Muscle of arm (tissue), 12 donors: ENCODE results near the gene TMC3. TPM values are rescaled to one million over a fixed set of nuclear protein-coding genes. Genes with fewer than 3 reads are reported as not detected.
"Not testable (repeated sequence)": the region's sequence is repeated elsewhere in the genome, so short reads cannot be mapped to it uniquely, and the experiment has no call there.

Experiments
- DNase-seq: peaks from one replicate; pipeline ENCODE4 v3.0.0-alpha.2; 2013
- polyA plus RNA-seq, 12 donors: library from polyadenylated mRNA; unstranded; fragments of 120-200 nt; gene quantifications; one replicate each; pipeline ENCODE4 v1.2.1, GENCODE V29; 2013; ENCODE audit not compliant: insufficient read length in 12 of 12

TMC3 gene
- polyA plus RNA-seq, 12 donors, result 0.04 to 0.19 (median 0.10) TPM; not detected in 3

DNA sequence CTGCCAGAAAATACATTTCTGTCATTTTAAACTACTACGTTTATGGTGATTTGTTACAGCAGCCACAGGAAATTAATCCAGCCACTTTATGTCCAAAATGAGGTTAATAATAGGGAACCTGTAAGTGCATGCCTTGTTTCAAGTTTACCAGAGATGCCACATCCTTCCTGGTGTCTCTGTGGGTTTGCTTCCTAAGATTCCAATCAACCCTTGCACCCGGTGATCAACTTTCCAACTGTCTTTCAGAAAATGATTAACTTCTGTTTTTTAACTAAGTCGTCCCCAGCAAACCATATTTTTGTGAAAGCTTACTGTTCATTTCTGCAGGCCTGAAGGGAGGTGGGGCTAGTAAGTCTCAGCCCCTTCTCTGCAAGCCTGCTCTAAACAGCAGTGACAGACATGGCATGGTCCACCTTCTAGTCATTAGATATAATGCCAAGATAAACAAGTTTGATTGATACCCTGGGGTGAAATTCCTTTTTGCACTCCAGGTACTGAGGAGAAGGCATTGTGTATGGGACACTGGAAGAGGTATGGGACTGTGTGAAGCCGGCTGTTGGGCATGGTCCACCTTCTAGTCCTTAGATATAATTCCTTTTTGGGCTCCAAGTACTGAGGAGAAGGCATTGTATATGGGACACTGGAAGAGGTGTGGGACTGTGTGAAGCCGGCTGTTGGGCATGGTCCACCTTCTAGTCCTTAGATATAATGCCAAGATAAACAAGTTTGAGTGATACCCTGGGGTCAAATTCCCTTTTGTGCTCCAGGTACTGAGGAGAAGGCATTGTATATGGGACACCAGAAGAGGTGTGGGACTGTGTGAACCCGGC lies 11.1 kb upstream of the TMC3 start:
- DNase-seq, result no peak

DNA sequence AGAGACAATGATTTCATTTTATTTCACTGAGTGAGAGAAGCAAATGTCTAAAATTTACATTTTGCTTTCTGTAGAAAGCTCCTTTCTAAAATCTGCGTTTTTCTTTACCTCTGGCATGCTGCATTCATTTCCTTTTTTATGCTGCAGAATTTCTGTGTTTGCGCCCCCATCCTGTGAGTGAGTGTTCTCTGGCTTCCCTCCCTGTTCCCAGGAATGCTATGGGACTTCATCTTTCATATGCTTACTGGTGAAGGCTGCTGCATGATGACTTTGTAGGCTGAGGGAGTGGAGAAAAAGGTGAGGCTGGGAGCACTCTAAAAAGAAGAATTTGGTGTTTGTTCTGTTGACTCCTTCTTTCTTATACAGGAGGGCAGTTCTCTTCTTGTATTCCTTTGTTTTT lies 7.7 kb upstream of the TMC3 start:
- no peak for DNase-seq

DNA sequence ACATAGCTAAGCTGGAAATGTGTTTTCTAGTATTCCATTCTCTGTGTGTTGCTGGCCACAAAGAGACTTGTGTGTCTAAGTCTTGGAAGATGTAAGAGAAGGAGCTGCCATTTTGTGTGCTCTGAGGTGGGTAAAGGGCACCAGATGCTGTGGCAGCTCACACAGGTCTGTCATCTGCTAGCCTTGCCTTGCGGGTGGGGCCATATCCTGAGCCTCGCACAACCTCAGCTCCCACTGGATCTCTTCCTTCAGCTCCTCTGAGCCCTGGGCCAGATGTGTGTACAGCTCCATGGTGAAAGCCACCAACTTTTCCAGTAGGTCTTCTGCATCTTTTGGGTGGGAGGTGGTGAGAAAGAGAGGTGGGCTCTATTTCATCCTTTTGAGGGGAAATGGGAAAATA lies 6.7 kb upstream of the TMC3 start:
- DNase-seq, result no peak

DNA sequence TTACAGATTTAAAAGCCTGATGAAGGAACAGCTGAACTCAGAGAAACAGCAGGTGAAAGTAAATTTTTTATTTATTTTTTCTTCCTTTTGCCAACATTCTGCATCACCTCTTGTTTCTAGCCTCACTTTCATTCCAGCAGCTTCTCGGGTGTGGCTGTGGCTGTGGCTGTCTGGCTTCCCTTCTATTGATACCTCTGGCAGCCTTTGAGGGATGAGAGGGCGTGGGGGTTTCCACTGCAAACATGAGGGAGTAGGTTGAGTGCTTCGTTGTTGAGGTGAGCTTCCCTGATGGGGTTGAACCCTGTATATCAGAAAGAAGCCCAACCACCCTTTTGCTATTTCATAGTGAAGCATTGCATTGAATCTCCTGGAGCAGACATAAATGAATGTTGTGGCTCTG lies 6.2 kb upstream of the TMC3 start:
- DNase-seq, result no peak

DNA sequence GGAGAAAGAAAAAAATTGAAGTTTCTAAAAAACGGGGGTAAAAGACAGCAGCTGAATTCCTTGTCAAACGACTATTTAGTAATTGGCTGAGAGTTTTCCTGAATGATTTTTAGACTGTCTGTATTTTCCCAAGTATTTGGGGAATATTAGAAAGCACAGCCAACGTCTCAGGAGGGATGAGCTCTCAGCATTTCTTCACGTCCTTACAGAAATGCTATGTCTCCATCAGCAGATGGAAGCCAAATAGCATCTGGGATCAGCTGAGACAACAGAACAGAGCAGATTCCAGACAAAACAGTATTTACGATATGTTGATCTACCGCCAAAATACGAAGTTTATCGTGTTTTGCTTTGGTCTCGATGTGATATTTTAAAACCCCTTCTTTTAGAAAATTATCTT lies 5.3 kb upstream of the TMC3 start:
- peak; percentile 50 for DNase-seq

DNA sequence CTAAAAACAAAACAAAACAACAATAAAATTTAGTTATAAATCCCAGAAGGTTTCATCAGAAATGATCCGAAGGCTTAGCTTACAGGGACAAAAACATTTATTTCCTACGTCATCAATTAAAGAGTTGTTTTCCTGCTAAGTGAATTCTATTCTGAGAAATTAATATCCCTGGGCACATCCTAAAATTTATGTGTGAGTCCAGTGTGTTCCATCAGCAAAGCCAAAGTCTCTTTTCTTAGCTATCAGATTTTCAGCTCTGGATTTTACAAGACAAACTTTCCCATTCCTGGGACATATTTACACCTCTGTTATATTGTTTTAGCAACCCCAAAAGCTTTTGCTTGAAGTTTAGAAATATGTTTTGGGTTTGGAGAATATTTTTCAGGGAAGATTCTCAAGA lies 4.4 kb upstream of the TMC3 start:
- DNase-seq, result no peak

DNA sequence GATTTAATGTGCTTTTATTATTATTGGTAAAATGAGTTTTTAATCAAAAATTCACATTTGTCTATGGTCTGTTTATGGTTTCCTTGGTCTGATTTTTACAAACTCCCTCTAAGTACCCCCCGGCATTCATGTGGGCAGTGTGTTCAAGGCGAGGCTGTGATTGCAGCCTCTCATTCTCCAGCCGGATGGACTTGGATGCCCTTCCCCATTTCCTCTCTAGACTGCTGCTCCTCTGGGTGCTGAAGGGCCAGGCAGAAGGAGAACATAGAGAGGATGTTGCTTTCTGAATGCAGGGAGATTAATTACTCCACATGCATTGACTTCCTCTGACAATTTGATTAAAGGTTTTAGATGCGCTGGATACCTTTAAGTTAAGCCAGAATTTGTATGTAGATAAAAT lies 3.9 kb upstream of the TMC3 start:
- no peak for DNase-seq

DNA sequence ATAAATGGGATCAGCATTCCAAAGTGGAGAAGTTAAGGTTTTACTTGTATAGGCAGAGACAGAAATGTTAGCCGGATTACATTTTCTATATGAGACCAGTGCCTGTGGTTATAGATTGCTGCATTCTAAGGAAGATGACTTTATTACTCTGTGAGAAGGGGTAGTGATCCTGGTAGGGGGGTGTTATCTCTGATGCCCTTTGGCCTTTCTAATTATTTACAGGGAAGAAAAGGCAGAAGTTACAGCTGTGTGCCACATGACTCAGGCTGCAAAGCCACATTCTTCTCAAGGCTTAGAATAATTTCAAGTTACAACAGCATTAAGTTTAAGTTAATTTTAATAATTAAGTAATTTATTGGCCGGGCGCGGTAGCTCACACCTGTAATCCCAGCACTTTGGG lies 2.2 kb upstream of the TMC3 start:
- no peak for DNase-seq

DNA sequence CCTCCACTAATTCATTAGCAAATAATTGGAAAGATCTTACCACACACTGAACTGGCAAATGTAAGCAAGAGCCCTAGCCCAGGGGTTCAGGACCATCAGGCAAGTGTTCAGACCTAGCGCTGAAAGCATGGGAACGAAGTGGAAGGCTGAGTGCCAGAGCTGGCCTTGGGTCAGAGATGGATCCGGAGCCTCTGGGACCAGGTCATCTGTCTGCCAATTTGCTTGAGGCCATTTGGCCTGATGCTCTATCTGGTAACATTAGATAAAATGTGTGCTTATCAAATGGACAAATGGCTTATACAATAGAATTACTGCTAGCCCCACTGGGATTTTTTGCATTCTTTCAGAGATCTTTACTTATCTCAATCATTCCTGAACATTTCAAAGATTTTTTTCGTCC lies 1.4 kb upstream of the TMC3 start:
- no peak for DNase-seq

DNA sequence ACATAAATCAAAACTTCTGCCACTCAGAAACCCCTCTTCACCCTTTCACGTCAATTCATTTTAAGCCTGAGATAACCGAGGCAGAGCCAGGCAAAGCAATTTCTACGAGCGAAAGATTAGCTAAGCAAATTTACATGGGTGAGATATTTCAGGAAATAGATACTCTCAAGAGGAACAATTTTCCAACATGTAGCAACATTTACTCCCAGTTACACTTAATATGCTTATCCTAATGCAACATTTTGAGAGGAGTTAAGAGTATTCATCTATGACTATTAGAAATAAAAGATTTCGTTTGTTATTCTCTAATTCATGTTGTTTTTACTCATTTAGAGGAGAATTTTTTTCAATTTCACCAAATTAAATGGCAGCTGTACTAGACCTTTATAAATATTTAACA lies 837 bp downstream of the TMC3 start:
- DNase-seq, result no peak

DNA sequence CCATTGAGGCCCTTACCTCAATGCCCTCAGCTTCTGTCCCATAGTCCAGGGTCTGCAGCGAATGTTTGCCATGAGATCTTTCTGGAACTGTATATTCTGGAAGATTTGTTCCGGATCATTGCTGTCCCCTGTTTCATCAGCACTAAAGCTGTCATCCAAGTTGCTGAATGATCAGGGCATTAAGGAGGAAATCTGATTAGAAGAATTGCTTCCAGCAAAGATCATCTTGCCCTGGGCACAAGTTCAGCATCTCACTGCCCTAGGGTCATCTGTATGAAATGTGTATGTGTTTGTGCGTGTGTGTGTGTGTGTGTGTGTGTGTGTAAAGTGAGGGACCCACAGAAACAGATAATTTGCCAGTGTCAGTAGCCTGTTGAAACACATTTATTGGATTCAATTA lies 1.4 kb downstream of the TMC3 start:
- DNase-seq, result no peak

DNA sequence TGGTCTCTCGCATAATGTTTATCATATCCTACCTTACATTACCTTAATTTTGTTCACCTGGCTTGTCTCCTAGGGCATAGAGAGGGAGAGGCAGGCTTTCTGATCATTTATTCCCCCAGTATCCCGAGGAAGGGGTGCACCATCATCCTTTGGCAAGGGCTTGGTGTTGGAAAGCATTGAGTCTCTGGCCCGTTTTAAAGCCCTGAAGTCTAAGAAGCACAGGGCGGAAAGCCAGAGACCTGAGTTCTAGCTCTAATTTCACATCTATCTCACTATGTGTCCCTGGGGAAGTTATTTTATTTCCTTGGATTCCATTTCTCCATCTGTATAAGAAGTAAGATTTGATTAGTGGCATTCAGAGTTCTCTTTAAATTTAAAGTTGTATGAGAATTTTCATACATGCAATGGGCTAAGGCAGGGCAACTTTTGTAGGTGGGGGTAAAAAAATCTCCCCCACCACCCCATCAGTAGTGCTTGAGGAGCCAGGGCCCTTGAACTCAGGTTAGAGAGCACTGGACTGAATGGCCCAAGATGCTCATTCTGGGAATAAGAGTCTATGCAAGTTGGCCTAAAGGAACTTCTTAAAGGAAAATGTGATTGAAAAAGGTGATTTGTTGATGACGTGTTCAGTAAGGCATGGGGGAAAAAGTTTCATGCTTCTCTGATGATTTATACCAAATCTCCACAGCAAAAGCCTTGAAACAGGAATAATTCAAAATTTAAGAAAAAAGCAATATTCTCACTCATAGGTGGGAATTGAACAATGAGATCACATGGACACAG lies 10.1 kb downstream of the TMC3 start:
- DNase-seq, result peak; percentile 59

DNA sequence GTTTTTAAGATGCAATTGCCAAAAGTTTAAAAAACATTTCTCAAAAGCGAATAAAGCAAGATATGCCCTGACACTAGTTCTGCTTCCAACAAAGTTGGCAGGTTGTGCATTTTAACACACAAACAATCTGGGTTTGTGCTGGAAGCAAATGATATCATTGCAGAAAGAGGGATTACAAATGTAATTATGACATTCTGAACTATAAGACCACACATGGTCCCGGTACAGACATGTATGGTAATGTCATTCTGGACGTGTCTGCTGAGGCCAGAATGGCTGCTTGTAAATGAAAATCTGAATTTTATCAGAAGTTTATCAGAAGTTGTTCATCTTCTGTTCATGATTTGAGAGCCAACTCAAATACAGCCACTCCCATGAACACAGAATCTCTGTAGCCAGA lies 10.7 kb downstream of the TMC3 start:
- DNase-seq, result peak; percentile 40

DNA sequence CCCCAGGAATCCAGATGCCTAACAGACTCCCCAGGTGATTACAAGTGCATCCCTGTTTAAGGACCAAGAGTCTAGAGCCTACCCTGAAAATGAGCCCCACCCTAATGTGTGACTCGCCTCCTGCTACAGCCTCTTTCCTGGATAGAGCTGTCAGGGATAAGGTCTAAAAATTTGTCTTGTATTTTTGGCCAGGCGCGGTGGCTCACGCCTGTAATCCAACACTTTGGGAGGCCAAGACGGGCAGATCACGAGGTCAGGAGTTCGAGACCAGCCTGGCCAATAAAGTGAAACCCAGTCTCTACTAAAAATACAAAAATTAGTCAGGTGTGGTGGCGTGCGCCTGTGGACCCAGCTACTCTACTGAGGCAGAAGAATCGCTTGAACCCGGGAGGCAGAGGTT lies 11.2 kb downstream of the TMC3 start:
- DNase-seq, result no peak

DNA sequence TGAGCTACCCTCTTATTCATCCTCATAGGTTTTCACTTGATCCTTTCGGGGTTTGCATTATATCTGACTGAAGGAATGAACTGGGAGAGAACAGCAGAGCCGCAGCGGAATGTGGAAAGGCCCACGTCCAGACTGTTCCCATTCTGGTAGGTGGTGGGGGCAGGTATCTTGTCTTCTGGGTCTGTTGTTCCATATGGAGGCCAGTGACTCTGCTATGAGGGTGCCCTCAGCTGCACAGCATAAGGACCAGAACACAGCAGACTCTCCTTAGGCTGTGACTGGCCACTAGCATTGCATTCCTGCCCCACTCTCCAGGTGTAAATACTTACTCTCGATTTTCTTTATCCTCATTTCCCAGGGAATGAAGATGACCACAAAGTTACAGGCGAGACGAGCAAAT lies 12.1 kb downstream of the TMC3 start:
- DNase-seq, result no peak

DNA sequence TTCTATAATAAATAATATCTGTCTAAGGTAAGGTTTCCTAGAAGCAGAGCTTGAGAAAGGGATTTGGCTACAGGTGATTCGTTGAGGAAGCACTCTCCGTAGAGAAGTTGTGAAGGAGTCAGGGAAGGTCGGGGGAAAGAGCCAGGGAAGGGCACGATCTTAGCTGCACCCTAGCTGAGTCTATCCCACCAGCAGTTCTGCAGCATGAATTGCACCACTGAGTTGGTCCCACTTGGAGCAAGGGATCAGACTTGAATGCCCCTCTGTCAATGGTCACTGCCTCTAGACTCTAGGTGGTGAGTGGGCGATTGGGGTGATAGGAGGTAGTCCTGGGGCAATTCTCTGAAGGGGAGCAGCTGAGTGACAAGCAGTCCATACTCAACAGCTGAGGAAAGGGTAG lies 13.5 kb downstream of the TMC3 start:
- no peak for DNase-seq

DNA sequence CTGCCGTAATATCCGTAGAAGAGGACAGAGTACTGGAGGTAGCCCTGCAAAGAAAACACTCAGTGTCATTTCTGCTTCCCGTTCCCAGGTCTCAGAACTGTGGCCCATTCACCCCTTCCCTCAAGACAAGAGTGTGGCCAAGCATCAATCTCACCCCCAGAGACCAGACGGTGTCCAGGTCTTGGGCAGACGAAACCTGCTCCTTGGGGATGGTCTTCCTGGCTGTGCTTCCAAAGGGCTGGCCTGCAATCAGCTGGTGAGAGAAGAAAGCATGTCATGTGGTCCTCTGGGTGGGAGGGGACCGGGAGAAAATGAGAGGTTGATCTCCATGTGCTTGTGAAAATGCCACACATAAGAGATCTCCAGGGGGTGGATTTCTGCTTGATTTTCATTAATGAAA lies 15.8 kb downstream of the TMC3 start:
- no peak for DNase-seq

DNA sequence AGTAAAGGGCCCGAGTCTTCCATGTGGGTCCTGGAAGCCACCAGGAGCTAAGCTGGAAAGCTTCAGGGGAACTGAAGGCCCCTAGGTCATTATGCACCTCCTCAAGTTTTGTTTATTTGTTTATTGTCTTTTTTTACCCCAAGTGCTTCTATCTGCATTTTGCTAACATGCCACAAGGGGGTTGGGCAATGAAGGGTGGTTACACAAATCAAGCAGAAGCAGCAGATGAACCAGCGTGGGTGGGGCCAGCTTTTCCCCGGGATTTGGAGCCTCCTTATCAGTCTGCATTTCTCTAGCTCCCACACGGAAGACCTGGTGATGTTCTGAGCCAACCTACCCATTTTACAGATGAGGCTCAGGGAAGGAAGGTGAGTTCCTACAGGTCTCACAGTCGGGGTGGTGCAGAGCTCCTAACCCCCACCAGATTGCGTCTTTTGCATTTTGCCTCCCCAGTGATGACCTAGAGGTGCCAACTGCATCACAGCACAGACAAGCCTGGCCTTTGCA lies 16.8 kb downstream of the TMC3 start:
- no peak for DNase-seq

DNA sequence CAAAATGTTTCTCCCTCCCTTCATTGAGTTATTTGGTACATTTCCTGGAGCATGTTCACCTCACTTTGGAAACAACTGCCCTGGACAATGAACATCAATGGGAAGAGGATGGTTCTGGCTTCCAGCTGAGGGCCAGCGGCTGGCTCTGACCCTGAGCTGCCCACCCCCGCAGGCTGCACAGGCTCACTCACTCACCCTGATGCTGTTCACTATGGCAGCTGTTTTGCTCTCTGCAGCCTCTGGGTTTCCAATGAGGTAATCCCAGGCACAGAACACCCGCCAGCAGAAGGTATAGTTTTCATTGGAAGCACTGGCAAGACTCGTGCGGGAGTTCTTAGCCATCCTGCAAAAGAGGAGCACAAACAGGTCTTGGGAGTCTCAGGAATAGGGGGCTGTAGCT lies 17.8 kb downstream of the TMC3 start:
- DNase-seq, result no peak

DNA sequence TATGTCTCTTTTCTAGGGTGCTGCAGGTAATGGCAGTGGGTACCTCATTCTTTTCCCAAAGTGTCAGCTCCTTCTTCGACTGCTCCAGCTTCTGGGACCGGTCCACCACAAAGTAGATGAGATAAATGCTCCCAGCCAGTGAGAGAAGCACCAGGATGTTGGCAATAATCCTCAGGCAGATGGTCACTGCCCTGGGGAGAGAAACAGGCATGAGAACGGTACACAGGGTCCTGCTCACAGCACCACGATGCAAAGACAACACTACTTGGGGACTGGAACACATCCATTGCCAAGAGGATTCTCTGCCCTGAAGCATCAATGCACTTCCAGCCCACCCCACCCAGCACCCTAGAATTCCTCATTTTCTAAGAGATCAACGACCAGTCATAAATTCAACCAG lies 22.4 kb downstream of the TMC3 start:
- no peak for DNase-seq

DNA sequence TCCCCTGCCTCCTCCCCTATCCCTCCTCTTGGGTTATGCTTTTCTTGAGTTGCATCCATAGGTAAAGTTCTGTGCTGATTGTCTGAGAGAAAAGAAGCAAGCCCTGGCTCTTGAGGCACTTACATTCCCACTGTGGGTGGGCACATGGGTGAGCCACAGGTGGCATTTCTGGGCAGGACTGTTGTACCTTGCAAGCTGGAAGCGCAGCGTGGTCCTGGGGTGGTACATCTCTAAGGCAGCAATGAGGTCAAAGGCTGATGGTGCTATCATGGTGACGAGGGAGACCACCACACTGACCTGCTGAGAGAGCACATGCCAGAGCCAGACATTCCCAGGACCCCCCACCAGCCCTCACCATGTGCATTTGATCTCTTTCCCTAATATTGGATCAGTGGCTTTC lies 24.7 kb downstream of the TMC3 start:
- DNase-seq, result no peak

DNA sequence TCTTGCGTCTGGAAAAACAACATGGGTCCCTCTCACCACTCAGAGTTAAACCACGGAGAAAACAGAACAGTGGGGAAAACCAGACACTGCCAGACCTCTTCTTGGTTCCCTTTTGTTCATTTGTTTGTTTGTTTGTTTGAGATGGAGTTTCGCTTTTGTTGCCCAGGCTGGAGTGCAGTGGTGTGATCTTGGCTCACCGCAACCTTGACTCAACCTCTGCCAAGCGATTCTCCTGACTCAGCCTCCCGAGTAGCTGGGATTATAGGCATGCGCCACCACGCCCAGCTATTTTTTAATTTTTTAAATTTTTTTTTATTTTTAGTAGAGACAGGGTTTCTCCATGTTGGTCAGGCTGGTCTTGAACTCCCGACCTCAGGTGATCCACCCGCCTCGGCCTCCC lies 25.3 kb downstream of the TMC3 start:
- DNase-seq, result not testable (repeated sequence)

DNA sequence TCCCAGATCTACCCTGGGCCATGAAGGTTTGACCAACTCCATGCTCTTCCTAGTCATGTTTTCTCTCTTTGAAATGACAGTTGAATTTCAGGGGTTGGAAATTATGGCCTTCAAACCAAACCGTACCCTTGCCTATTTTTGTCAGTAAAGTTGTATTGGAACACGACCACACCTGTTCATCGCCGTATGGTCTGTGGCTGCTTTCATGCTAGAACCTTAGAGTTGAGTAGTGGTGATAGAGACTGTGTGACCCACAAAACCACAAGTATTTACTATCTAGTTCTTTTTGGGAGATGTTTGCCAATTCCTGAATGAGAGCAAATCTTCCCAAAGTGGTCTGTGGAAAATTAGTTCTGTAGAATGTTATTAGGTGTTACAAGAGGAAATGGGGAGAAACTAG lies 26.1 kb downstream of the TMC3 start:
- DNase-seq, result no peak
